GM11168 (cell line): ENCODE results near the gene L3MBTL2.
"Not testable (repeated sequence)": the region's sequence is repeated elsewhere in the genome, so short reads cannot be mapped to it uniquely, and the experiment has no call there.

ENCODE experiments used
- in situ Hi-C: fragments of 300-500 bp; cut with MboI; formaldehyde crosslinking; loops from one replicate; pipeline ENCODE4 v1.12.0; 2022; ENCODE audit warnings: low sequenced_read_pairs; ENCODE audit not compliant: unreplicated experiment

Gene L3MBTL2

GRCh38 chr22:41239443-41240128 lies 34.5 kb downstream of the L3MBTL2 start:
- in situ Hi-C loops, result no loop called here

- in situ Hi-C loops, result no loop called here
Observed at GRCh38 chr22:41240377-41241132, 35.4 kb downstream of the L3MBTL2 start, which contains the start of gene CHADL. TSS of gene CHADL (minus strand) at chr22:41240931. CDS start at chr22:41240881, 50 bp downstream.

- in situ Hi-C loops, result no loop called here
Observed at GRCh38 chr22:41241133-41241676, 36.1 kb downstream of the L3MBTL2 start.

DNA sequence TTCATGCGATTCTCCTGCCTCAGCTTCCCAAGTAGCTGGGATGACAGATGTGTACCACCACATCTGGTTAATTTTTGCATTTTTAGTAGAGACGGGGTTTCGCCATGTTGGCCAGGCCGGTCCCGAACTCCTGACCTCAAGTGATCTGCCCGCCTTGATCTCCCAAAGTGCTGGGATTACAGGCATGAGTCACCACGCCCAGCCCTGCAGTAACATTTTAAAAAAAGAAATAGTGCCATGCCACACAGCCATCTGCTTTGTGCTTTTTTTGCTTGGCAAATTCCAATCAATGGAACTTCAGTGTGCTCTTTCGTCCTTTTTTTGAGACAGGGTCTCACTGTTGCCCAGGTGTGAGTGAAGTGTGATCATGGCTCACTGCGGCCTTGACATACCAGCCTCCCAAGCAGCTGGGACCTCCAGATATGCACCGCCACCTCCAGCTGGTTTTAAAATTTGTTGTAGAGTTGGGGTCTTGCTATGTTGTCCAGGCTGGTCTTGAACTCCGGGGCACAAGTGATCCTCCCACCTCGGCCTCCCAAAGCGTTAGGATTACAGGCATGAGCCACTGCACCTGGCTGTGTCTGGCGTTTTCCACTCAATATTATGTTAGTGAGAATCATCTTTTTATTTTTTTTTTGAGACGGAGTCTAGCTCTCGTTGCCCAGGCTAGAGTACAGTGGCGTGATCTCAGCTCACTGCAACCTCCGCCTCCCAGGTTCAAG lies 37.4 kb downstream of the L3MBTL2 start:
- in situ Hi-C loops, result no loop called here

- in situ Hi-C loops, result no loop called here
Observed at GRCh38 chr22:41243361-41243760, 38.2 kb downstream of the L3MBTL2 start.

- in situ Hi-C loops, result no loop called here
Observed at GRCh38 chr22:41245917-41246499, 40.9 kb downstream of the L3MBTL2 start.

DNA sequence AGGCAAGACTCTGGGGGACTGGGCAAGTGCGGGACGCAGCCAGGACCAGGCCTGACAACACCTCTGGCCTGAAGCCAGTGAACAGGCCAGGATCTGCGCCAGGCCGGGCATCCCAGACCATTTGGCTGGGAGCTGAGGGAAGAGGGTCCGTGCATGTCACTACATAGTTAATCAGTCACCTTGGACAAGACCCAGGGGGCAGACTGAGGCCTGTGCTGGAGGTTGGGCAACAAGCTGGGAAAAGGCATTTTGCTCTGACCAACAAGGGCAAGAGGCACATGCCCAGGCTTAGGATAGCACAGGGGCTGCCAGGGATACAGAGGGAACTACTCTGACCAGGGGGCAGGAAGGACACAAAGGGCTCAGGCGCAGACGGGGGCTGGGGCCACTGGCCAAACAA lies 42.6 kb downstream of the L3MBTL2 start:
- in situ Hi-C loops, result no loop called here

DNA sequence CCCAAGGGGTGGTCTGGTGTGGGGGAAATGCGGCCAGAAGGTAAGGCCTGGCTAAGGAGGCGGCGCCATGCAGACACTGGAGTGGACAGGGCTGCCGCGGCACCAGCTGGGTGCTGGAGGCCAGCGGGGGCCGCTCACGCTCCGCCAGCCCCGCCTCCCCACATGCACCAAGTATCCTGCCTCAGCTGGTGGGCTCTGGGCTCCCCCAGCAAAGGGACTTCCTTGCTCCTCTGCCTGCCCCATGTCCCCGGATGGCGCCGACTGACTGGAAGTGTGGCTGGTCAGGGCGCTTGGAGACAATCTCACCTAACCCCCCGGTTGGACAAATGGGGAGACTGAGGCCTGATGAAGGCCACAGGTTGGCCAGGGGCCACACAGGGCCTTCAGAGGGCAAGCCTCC lies 43.2 kb downstream of the L3MBTL2 start:
- in situ Hi-C loops, result no loop called here

DNA sequence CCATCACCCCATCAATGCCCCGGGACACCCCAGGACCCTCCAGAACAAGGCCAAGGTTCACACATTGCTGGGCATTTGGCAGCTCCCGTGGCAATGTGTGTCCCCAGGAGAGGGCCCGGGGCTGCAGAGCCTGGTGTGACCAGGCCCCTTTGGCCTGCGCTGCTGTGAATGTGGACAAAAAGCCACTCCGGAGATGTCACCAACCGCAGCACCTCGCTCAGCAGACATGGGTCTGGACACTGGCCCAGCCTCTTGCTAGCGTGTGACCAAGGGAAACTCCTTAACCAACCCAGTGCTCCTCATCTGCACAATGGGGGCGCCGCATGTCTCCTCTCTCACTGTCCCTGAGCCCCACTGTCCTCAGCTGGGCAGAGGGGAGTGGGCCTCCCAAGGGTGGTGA lies 43.6 kb downstream of the L3MBTL2 start:
- in situ Hi-C loops, result no loop called here

- in situ Hi-C loops, result no loop called here
Observed at GRCh38 chr22:41249442-41249841, 44.3 kb downstream of the L3MBTL2 start.

DNA sequence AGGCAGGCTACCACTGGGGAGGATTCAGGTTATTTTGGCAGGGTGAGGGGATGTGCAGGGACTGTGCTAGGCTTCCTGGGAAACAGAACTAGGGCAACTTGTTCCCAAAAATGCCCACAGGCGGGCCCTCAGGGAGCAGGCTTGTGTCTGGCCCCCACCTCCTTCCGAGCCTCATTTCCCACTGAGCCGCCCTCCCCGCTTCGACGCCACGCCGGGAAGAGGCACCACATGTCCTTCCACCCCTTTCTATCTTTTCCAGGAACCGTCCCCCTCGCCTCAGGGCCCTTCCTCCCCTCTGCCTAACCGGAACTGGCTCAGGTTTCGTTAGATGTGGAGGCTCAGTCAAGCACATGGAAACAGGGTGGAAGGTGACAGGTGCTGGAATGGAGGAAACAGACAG lies 45.0 kb downstream of the L3MBTL2 start:
- in situ Hi-C loops, result no loop called here

GRCh38 chr22:41252365-41252764 lies 47.3 kb downstream of the L3MBTL2 start:
- in situ Hi-C loops, result no loop called here

GRCh38 chr22:41254230-41254629 lies 49.1 kb downstream of the L3MBTL2 start:
- in situ Hi-C loops, result no loop called here

GRCh38 chr22:41256254-41257253 lies 51.4 kb downstream of the L3MBTL2 start:
- in situ Hi-C loops, result no loop called here

DNA sequence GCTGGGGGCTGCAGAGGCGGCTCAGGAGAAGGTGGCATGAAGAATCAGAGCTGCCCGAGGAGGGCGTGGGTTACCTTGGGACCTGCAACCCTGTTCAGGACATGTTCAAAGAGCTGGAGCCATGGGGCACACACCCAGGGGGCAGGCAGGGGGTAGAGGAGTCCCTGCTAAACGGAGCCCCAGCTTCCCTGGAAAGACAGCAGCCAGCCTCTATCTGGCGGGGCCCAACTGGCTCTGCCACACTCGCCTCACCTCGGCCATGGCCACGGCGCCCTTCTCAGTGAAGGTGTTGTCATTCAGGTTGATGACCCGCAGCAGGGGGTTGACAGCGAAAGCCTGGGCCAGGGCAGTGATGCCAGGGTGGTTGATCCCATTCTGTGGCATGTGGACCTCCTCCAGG lies 52.6 kb downstream of the L3MBTL2 start:
- in situ Hi-C loops, result no loop called here

DNA sequence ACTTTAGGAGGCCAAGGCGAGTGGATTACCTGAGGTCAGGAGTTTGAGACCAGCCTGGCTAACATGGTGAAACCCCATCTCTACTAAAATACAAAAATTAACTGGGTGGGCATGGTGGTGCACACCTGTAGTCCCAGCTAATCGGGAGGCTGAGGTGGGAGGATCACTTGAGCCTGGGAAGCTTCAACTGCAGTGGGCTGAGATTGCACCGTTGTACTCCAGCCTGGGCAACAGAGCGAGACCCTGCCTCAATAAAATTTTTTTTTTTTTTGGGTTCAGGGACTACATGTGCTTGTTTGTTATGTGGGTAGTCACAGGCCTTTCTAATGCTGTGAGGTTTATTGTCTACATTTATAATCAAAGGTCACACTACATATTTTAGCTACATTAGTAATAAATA lies 54.6 kb downstream of the L3MBTL2 start:
- in situ Hi-C loops, result not testable (repeated sequence)

- in situ Hi-C loops, result no loop called here
Observed at GRCh38 chr22:41260871-41261270, 55.8 kb downstream of the L3MBTL2 start.

DNA sequence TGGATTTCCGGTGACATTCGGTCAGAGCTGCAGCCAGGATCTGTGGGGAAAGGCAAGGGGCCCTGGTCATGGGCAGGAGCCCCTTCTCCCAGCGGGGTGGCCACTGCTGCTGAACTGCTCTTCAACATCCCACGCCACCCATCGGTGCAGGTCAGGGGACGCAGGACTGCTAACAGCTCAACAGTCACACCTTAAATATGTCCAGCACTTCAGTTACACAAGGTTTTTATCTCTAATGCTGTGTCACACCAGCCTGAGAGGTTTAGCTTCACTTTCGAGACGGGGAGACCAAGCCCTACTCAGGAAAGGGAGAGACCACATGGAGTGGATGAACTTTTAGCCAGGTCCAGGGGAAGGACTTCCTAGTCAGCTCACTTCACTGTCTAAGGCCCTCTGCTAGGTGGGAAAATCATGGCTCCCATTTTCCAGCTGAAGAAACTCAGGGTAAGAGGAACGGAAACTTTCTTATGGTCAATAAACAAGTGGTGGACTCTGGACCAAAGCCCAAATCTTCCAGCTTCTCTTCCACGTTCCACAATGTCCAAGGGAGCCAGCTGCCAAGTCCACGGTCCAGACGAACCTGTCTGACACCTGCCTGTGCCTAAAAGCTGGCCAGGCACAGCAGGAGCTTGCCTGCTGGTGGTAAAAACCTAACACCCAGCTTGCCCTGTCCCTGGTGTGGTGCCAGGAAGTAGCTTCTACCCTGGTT lies 56.6 kb downstream of the L3MBTL2 start:
- in situ Hi-C loops, result no loop called here
